Glomerular visceral epithelial cell (primary cell): ENCODE data around the gene ASS1.
"Not testable (repeated sequence)": the region's sequence is repeated elsewhere in the genome, so short reads cannot be mapped to it uniquely, and the experiment has no call there.

Source experiments
- DNase-seq: peaks from one replicate; pipeline ENCODE4 v3.0.0-alpha.2; 2016; ENCODE audit errors: extremely low spot score

Gene ASS1

DNA sequence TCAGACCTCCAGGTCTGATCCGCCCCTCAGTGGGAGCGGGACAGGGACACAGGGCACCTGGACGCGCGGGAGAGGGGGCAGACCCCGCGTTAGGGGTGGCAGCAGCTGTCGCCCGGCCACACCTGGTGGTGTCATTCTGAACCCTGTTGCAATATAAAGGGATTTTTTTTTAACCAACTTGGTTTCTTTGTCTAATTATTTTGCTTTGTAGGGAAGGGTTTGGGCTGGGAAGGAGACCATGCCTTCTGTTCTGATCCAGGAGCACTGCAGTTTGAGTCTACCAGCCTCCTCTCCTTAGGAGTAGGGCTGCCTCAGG, 10.9 kb upstream of the ASS1 start:
- DNase-seq = no peak

GRCh38 chr9:130434656-130435055, 10.1 kb upstream of the ASS1 start:
- DNase-seq = not testable (repeated sequence)

- no peak for DNase-seq
Observed at GRCh38 chr9:130437011-130437789, 7.6 kb upstream of the ASS1 start.

- no peak for DNase-seq
Observed at GRCh38 chr9:130438382-130438981, 6.3 kb upstream of the ASS1 start.

- no peak for DNase-seq
Observed at GRCh38 chr9:130441031-130441430, 3.7 kb upstream of the ASS1 start.

DNA sequence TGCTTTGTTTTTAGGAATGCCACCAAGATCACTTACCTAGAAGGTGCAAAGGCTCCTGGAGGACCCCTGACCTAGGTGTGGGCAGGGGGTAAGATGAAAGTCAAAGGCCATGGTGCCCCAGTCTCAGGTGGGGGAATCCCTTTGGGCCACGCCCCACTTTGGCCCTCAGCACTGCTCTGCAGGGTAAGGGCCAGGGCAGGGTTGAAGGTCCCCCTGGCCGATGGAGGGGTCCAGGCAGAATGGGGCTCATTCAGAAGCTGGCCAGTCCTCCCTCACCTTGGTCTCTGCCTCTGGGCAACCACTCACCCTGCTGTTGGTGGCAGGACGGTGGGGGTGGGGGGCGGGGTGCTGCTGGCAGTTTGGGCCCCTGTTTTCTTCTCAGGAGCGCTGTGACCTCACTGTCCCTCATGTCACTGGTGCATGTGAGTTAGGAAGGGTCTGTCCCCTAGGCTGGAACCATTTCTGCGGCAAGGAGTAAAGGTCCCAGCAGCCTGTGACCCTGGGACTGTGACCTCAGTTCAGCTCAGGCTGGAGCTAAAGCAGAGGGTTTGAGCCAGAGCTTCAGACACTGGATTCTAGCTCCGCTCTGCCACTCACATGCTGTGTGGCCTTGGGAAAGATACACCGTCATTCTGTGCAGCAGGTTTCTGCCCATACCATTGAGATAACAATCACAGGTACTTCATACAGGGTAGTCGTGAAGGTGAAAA, 1.9 kb upstream of the ASS1 start:
- DNase-seq = no peak

DNA sequence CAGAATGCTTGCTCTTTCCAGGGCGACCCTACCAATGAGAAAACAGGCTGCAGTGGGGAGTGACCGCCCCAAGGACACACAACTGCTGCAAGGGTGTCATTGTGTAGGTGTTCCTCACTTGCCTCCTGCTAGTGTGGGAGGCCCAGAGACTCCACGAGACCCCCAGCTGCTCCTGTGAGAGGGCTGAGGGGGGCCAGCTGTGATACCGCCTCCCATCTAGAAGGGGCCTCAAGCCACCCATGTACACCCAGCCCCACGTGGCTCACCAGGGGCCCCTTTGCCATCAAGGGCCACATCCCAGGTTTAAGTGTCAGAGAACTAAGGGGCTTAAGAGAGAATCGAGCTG, 1.3 kb upstream of the ASS1 start:
- DNase-seq = no peak

DNA sequence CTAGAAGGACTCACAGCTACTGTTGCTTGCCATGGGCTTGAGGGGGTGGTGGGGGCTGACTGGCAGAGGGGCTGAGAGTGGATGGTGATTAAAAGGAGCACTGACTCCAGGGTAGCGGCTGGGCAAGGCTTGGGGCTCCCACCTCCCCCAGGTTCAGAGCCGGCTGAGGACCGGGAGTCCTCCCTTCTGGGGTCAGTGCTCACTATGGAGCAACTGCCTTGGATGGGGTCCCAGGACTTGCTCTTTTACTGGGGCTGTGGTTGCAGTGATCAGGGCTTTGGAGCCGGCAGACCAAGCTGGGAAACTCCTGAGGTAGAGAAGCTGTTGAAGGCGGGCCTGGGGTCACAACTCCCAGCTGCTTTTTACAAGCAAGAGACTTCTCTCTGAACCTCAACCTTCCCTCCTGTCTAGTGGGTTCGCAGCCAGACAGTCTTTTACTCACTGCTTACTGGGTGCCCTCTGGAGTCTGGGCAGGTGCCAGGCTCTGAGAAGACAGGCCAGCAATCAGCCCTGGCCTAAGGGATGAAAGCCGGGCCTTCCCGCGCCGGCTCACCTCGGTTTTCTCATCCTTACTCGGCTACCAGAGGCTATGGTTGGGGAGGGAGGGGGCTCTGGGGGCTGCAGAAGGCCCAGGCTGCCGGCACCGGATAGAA, 795 bp upstream of the ASS1 start:
- no peak for DNase-seq

DNA sequence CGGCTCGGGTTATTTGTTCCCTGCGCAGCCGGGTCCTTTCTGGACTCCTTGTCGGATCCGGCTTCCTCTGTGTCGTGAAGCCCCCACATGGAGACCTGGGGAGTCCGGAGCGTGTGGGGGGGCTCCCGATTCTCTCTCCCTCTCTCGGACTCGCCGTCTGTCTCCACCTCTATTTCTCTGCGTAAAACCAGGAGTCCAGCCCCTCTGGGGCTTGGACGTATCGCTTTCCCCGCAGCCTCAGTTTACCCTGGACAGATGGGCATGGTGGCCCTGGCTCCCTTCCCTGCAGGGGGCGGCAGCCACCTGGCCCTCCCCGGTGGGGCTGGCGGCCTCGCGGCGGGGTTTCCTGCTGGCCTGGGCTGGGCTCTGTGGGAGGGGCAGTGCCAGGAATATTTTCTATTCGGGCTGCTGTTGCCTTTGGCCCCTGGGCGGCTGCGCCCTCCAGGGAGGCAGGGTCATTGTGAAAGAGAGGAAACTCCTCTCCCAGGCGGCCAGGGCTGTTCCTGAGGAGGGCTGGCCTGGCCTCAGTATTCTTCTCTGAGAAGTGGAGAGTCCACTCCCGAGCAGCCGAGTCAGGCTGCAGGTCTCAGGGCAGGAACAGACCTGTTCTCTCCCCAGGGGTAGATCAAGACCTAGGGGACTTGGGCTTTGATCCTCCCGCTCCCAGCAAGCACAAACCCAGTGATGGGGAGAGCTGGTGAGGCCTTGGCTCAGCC, 665 bp downstream of the ASS1 start:
- no peak for DNase-seq

DNA sequence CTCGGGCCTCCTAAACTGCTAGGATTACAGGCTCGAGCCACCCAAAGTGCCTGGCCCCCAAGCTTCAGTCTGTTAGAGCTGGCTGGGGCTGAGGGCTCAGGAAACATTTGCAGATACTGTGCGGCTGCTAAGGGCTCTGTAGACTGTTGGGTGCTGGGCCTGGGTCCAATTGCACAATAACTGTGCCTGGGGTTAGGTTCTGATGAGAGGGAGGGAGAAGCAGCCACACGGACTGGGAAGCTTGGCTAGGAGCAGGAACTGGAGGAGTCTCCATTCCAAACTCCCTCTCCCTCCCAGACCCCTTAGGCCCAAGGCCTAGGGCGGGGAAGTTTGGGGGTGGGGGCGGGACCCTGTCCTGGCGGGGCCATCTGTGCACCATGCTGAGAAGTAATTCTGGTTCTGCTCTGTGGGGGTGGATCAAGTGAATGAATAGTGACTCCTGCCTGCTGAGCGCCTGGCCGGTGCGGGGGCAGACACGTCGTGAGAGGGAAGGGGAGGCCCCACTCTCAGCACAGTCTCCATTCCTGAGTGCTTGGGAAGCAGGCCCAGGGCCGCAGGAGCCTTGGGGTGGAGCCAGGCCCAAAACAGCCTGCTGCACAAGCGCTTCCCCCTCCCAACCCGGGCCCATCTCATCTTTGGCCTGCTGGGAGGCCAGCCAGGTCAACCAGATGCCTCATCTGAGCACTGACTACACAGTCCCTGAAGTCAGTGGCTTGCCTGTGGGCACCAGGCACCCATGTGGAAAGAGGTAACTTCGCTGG, 1.5 kb downstream of the ASS1 start:
- DNase-seq = peak; percentile 15

GRCh38 chr9:130447193-130447816, 2.5 kb downstream of the ASS1 start:
- no peak for DNase-seq

GRCh38 chr9:130448035-130448624, 3.4 kb downstream of the ASS1 start:
- no peak for DNase-seq

- no peak for DNase-seq
Observed at GRCh38 chr9:130448771-130449603, 4.2 kb downstream of the ASS1 start.

DNA sequence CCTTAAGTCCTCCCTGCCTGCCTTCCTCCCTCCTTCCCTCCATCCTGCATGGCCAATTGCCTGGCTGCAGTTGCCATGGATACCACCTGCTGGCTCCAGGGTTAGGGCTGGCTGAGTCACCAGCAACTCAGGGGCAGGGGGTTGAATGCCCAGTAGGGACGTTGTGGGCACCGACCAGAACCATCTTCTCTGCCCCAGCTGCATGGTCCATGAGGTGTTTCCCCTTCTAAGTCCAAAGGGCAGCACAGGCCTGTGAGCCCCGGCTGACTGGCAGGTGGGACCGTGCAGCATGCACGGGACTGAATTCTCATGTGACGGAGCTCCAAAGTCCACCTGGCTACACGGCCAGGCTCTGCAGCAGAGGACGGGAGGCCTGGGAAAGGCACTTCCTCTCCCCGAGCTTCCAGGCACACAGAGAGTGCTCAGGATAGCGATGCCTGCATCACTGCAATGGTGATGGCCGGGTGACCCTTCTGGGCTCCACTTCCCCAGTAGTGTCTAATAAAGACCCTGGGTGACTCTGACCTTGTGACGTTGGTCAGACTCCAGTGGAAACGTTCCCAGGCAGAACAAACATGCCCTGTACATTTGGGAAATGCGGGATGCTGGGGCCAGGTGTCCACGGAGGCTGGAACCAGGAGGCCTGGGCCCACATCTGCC, 5.7 kb downstream of the ASS1 start:
- peak; percentile 23 for DNase-seq

GRCh38 chr9:130451004-130451390, 6.2 kb downstream of the ASS1 start:
- no peak for DNase-seq

DNA sequence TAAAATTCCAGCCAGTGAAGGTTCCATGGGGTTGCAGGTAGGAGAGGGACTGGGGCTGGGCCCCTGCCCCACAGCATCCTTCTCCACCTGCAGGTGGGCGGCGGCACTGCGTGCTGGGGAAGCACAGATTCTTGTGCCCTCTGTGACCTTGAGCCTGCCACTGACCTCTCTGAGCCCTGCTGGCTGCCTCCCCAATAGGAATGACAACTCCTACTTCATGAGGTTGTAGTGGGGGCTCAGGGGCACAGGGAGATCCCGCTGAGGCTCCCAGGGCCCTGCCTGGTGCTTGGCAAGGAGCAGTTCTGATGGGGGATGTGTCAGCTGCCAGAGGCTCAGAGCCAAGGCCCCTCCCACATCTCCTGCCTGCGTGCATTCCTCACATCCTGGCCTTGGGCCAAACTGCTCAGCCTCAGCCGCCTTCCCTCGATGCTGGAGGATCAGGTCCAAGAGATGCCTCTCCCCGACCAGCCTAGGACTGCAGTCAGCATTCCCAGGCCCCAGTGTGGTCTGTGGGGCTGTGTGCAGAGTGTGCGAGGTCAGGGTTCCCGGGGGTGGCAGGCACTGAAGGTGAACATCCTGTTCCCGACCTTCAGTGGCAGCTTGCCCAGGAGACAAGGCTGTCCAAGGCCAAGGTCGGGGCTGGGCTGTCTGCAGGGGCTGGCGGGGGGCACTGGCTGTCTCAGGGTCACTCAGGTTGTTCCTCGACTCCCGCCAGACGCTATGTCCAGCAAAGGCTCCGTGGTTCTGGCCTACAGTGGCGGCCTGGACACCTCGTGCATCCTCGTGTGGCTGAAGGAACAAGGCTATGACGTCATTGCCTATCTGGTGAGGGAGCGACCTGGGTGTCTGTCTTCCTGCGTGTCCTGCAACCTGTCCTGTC, 7.0 kb downstream of the ASS1 start:
- peak; percentile 95 for DNase-seq

DNA sequence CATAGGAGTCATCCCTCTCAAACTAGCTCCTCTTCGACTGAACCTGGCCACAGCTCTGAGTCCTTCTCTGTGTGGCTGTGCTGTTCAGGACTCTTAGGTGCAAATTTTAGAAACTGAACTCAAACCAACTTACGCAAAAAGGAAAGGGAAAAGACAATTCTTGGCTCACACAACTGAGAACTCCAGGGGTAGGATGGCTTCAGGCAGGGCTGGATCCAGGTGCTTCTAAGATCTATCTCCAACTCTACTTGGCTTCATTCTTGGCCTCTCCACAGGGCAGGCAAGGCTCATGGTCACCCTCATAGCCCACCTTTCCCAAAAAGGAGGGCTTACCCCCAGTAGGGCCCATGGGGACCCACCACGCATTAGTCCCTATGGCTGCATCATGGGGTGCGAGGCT, 8.1 kb downstream of the ASS1 start:
- DNase-seq = no peak

DNA sequence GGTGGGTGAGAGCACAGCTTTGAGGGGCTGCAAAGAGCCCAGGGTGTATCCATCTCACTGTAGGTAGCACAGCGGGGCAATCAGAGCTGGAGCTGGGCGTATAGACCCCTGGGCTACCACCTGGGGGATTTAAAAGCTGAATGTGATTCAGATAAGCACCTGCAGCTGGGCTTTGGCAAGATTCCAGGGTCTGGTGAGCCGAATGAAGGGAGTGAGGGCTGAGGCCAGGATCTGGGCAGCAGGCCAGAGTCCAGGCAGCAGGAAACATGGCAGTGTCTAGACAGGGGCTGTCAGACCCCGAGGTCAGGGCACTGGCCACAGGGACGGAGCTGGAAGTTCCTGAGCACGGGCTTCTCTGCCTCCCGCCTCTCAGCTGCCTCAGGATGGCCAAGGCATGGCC, 8.7 kb downstream of the ASS1 start:
- DNase-seq = peak; percentile 91
